Right lobe of liver (tissue), 6 donors: ENCODE measurements around the gene METTL25. TPM values are rescaled to one million over a fixed set of nuclear protein-coding genes. Genes with fewer than 3 reads are reported as not detected.

Experiments used
- ATAC-seq, 4 donors: fragments of 200-7000 bp; cut with Tn5 transposase; one replicate each; pipeline ENCODE4 v1.9.1; 2020; ENCODE audit warnings: mild to moderate bottlenecking in 4 of 4, moderate library complexity in 4 of 4
- DNase-seq, 3 donors: peaks; one replicate each; pipeline ENCODE4 v3.0.0-alpha.2; 2020
- H3K27ac ChIP-seq, 3 donors: fragments of 200-600 bp; one replicate each; pipeline ENCODE4 v1.8.0; 2022
- H3K27me3 ChIP-seq, 2 donors: fragments of 200-600 bp; one replicate each; pipeline ENCODE4 v1.8.0; 2022
- H3K36me3 ChIP-seq, 4 donors: fragments of 200-600 bp; sonication (generic) in 1 of 4; one replicate each; pipeline versions ENCODE4 v1.5.1 to v1.8.0; 2017 to 2022; ENCODE audit warnings: control low read depth in 1 of 4
- H3K4me1 ChIP-seq, 4 donors: fragments of 200-600 bp; sonication (generic) in 1 of 4; one replicate each; pipeline versions ENCODE4 v1.5.1 to v1.8.0; 2017 to 2022; ENCODE audit warnings: control low read depth in 1 of 4
- H3K4me3 ChIP-seq, 3 donors: fragments of 200-600 bp; one replicate each; pipeline ENCODE4 v1.8.0; 2022
- H3K9me3 ChIP-seq, 4 donors: fragments of 200-600 bp; sonication (generic) in 1 of 4; one replicate each; pipeline versions ENCODE4 v1.5.1 to v1.8.0; 2017 to 2022; ENCODE audit warnings: control low read depth in 1 of 4
- POLR2A ChIP-seq: fragments of 450-650 bp; IDR thresholded peaks from one replicate; pipeline ENCODE4 v1.6.1; 2017; ENCODE audit warnings: antibody characterized with exemption, mild to moderate bottlenecking
- WGBS: methylation state at CpG from one replicate; pipeline ENCODE4 v1.1.6; 2018; ENCODE audit warnings: low coverage, low lambda C conversion rate; ENCODE audit not compliant: insufficient coverage; ENCODE audit errors: missing lambda C conversion rate; 5-methylcytosine and 5-hydroxymethylcytosine counted together
- intact Hi-C, 2 donors: fragments of 100-400 bp; cut with DNase I; formaldehyde crosslinking; loops; one replicate each; pipeline versions ENCODE4 v1.11.2 to v1.14.1; 2022
- total RNA-seq, 6 experiments: library from RNA; depleted of rRNA in 2 of 6; stranded (reverse); fragments of >200 nt in 2 of 6; fragmentation: NEBNext Ultra II Directional in 3 of 6; extraction: Animal tissue kit (Norgen Biotek cat#: 25700) in 3 of 6; gene quantifications; one replicate each; pipeline versions ENCODE4 v1.1.0 to v1.2.4, GENCODE V29; 2016 to 2023
- TF ChIP-seq, protein P1 (sequence below), 4 donors: fragments of 200-600 bp in 3 of 4; fragments of 450-650 bp in 1 of 4; IDR thresholded peaks; one replicate each; pipeline versions ENCODE4 v1.5.1 to v1.8.0; 2016 to 2022; ENCODE audit warnings: antibody characterized with exemption in 4 of 4, mild to moderate bottlenecking in 2 of 4
- donor health status: DM: no; HTN: yes; CAD: no.
- donor health status: DM: no; HTN: no; CAD: no.
- donor health status: DM: no; HTN: no; CAD: no.
- donor health status: DM: no; HTN: yes; CAD: no.
- donor health status: DM: no; HTN: yes; CAD: no.

Gene METTL25
- total RNA-seq, 6 experiments from 2014 or later = 3.1 to 9.8 (median 5.4) TPM

DNA sequence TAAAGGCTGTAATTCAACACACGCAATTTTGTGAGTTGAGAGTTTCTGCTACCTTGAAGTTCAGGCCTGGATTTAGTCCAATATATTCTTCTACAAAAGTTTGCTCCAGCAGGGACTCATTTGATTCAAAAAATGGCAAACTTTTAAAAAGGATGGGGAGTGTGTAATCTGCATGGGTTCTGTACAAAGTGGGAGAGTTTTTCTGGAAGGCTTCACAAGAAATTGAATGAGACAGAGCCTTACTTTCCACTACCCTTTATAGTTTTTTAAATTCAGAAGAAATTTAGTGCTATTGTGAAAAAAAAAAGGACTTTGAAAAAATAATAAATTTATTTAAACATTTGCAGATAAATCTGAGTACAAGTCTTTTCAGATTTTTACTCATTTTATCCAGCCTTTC, 116.9 kb downstream of the METTL25 start:
- TF ChIP-seq, protein P1, sequence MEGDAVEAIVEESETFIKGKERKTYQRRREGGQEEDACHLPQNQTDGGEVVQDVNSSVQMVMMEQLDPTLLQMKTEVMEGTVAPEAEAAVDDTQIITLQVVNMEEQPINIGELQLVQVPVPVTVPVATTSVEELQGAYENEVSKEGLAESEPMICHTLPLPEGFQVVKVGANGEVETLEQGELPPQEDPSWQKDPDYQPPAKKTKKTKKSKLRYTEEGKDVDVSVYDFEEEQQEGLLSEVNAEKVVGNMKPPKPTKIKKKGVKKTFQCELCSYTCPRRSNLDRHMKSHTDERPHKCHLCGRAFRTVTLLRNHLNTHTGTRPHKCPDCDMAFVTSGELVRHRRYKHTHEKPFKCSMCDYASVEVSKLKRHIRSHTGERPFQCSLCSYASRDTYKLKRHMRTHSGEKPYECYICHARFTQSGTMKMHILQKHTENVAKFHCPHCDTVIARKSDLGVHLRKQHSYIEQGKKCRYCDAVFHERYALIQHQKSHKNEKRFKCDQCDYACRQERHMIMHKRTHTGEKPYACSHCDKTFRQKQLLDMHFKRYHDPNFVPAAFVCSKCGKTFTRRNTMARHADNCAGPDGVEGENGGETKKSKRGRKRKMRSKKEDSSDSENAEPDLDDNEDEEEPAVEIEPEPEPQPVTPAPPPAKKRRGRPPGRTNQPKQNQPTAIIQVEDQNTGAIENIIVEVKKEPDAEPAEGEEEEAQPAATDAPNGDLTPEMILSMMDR (IDR thresholded peaks at IDR 0.05) = no peak
- no peak for TF ChIP-seq POLR2A
- intact Hi-C loops = no loop called here
- no peak for DNase-seq
- Histone ChIP-seq H3K4me1 (no peaks in the 10 kb centered on the region), H3K9me3 (no peaks in the 10 kb centered on the region), H3K27me3 (no peaks in the 10 kb centered on the region), H3K36me3 (no peaks in the 10 kb centered on the region), H3K27ac (no peak overlapping the region), H3K4me3 (no peak overlapping the region)
- WGBS = no CpG with 5 or more reads among the region's 1 CpG
- ATAC-seq = no peak

DNA sequence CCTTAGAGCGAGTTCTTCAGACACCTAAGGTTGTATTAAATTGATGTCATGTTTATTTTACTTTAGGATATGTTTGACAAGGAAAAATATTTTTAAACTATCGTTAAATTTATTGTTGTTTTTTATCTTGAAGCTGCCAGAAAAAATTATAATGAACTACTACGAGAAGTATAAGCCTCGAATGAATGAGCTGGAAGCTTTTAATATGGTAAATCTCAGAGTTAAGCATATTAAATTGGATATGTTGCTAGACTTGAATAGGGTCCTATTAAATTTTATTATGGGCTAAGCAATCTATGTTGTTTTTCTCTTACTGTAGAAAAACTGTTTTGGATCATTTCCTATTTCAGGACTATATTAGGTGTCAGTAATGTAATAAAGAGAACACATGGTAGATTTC, 118.2 kb downstream of the METTL25 start:
- Histone ChIP-seq H3K36me3 (no peaks in the 10 kb centered on the region), H3K4me3 (no peak overlapping the region), H3K27me3 (no peaks in the 10 kb centered on the region), H3K9me3 (no peaks in the 10 kb centered on the region), H3K4me1 (no peaks in the 10 kb centered on the region), H3K27ac (no peak overlapping the region)
- DNase-seq (no peak), ATAC-seq (no peak)
- 94% methylated on average over 4 of the region's 4 CpGs for WGBS
- intact Hi-C loops = no loop called here
- no peak for TF ChIP-seq POLR2A
- TF ChIP-seq, protein P1 (IDR thresholded peaks at IDR 0.05) = no peak

- ATAC-seq (no peak), DNase-seq (no peak)
- no peaks in the 10 kb centered on the region for H3K36me3 ChIP-seq
- 32% methylated on average over 1 of the region's 1 CpG for WGBS
- H3K27ac ChIP-seq = no peak overlapping the region
- no peak overlapping the region for H3K4me3 ChIP-seq
- no peaks in the 10 kb centered on the region for H3K9me3 ChIP-seq
- no peaks in the 10 kb centered on the region for H3K4me1 ChIP-seq
- intact Hi-C loops = no loop called here
- TF ChIP-seq, protein P1 (IDR thresholded peaks at IDR 0.05) = no peak
- TF ChIP-seq POLR2A = no peak
- no peaks in the 10 kb centered on the region for H3K27me3 ChIP-seq
These were observed 121.2 kb downstream of the METTL25 start for GRCh38 chr12:82479511-82479910.

GRCh38 chr12:82480606-82481005, 122.3 kb downstream of the METTL25 start:
- TF ChIP-seq, protein P1 (IDR thresholded peaks at IDR 0.05) = no peak
- TF ChIP-seq POLR2A = no peak
- Histone ChIP-seq H3K27me3 (no peaks in the 10 kb centered on the region), H3K36me3 (no peaks in the 10 kb centered on the region), H3K9me3 (no peaks in the 10 kb centered on the region), H3K4me3 (no peak overlapping the region), H3K4me1 (no peaks in the 10 kb centered on the region), H3K27ac (no peak overlapping the region)
- intact Hi-C loops = no loop called here
- ATAC-seq = no peak
- DNase-seq = no peak
- WGBS = 92% methylated on average over 3 of the region's 3 CpGs

DNA sequence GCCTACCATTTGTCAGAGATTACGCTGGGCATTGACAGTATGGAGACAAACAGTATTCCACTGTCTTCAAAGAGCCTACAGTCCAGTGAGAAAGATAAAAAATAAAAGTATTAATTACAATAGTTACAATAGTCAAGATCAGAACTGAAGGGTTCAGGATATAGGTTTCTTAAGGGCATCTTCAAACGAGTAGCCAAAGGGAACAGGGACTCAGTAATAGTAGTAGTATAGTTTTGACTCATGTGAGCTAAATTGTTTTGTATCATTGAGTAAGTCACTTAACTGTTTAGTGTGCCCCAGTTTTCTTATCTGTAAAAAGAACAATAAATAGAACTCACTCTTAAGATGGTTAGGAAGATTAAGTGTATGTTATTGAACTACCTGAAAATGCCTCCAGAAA, 123.6 kb downstream of the METTL25 start:
- H3K9me3 ChIP-seq = no peaks in the 10 kb centered on the region
- ATAC-seq = no peak
- TF ChIP-seq, protein P1 (IDR thresholded peaks at IDR 0.05) = no peak
- TF ChIP-seq POLR2A = no peak
- no peak overlapping the region for H3K27ac ChIP-seq
- H3K27me3 ChIP-seq = no peaks in the 10 kb centered on the region
- intact Hi-C loops = no loop called here
- no peaks in the 10 kb centered on the region for H3K36me3 ChIP-seq
- no peaks in the 10 kb centered on the region for H3K4me1 ChIP-seq
- no peak for DNase-seq
- 65% methylated on average over 2 of the region's 2 CpGs for WGBS
- no peak overlapping the region for H3K4me3 ChIP-seq
